Ovary (tissue), 3 donors: ENCODE data around the gene ARMC6.

Source experiments
- CTCF ChIP-seq, 3 donors: fragments of 450-650 bp in 2 of 3; fragments of 200-600 bp in 1 of 3; IDR thresholded peaks; one replicate each; pipeline versions ENCODE4 v1.5.1 to v1.8.0; 2016 to 2022; ENCODE audit warnings: antibody characterized with exemption in 3 of 3, mild to moderate bottlenecking in 1 of 3
- EP300 ChIP-seq: sonication (generic); formaldehyde crosslinking; IDR thresholded peaks from one replicate; pipeline ENCODE4 v1.6.1; 2017; ENCODE audit warnings: antibody characterized with exemption
- POLR2A ChIP-seq: fragments of 450-650 bp; IDR thresholded peaks from one replicate; pipeline ENCODE4 v1.6.1; 2017; ENCODE audit warnings: antibody characterized with exemption, mild to moderate bottlenecking, moderate library complexity
- donor health status: DM: no; HTN: no; CAD: no.

GRCh38 chr19:19043481-19043880 is 10.1 kb downstream of the ARMC6 start:
- TF ChIP-seq CTCF (IDR thresholded peaks at IDR 0.05) (no peak), POLR2A (no peak), EP300 (no peak)
